Fibroblast of the aortic adventitia (primary cell): ENCODE data around the gene CD81. TPM values are rescaled to one million over a fixed set of nuclear protein-coding genes. Genes with fewer than 3 reads are reported as not detected.

Experiments
- DNase-seq: peaks from one replicate; pipeline ENCODE4 v3.0.0-alpha.2; 2010; ENCODE audit warnings: low read depth
- H3K4me3 ChIP-seq: 2 replicates; pipeline ENCODE4 v1.5.1; 2011; ENCODE audit warnings: low read depth, mild to moderate bottlenecking, control low read depth, low read length, moderate library complexity
- small RNA-seq: library from RNA; depleted of rRNA; stranded (forward); fragments of <200 nt; gene quantifications from one replicate; pipeline ENCODE3, GENCODE V24; 2012
- total RNA-seq: library from RNA; depleted of rRNA; stranded (reverse); fragments of >200 nt; gene quantifications from 2 replicates; pipeline ENCODE4 v1.2.3, GENCODE V29; 2012; ENCODE audit warnings: low replicate concordance
- TF ChIP-seq, protein P1 (sequence below): IDR thresholded peaks from 2 replicates; pipeline ENCODE4 v1.5.1; 2011; ENCODE audit warnings: mild to moderate bottlenecking, low read length, control low read depth, inconsistent platforms; ENCODE audit not compliant: insufficient read depth

CD81 gene
- total RNA-seq, 1 donor = 282 TPM

DNA sequence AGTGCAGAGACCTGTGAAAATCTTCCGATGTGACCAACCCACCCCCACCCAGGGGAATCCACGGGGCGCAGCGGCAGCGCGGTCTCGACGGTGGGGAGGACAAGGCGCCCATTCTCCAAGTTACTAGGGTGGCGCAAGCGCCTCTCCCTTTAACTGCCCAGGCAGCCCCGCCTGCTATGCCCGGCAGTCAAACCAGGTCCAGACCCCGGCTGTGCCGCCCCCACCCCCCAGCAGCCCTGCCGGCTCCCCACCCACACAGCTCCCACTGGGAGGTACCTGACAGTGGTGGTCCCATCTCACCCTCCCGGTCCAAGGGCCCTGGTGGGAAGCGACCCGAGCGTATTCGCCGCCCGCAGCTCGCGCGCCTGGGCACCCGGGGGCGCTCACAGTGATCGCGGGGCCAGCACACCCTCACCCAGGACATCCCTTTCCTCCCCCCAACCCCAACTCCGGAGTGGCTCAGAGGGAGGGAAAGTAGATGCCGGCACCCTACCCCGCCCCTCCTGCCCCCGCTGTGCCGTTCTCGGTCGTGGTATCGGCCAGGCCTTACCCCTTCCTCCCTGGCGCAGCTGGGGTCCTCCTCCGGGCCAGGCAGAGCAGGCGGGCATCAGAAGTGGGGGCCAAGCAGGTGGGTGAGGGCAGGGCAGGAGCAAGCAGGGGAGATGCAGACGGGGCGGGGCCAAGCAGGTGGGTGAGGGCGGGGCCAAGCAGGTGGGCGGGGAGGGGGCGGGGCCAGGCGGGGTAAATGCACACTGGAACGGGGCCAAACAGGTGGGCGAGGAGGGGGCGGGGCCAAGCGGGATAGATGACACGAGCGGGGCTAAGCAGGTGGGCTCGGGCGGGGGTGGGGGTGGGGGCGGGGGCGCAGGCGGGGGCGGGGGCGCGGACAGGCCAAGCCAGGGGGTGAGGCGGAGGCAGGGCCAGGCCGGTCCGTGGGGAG, 67.0 kb downstream of the CD81 start, which contains the start of gene TRPM5:
TRPM5 (minus strand) TSS at position 634 of the 940 bp plus-strand sequence. CDS start 21,478 bp downstream, outside the sequence.
- TF ChIP-seq, protein P1, sequence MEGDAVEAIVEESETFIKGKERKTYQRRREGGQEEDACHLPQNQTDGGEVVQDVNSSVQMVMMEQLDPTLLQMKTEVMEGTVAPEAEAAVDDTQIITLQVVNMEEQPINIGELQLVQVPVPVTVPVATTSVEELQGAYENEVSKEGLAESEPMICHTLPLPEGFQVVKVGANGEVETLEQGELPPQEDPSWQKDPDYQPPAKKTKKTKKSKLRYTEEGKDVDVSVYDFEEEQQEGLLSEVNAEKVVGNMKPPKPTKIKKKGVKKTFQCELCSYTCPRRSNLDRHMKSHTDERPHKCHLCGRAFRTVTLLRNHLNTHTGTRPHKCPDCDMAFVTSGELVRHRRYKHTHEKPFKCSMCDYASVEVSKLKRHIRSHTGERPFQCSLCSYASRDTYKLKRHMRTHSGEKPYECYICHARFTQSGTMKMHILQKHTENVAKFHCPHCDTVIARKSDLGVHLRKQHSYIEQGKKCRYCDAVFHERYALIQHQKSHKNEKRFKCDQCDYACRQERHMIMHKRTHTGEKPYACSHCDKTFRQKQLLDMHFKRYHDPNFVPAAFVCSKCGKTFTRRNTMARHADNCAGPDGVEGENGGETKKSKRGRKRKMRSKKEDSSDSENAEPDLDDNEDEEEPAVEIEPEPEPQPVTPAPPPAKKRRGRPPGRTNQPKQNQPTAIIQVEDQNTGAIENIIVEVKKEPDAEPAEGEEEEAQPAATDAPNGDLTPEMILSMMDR = no peak
- no peak within 1 kb of the TSS for H3K4me3 ChIP-seq
- no peak for DNase-seq

DNA sequence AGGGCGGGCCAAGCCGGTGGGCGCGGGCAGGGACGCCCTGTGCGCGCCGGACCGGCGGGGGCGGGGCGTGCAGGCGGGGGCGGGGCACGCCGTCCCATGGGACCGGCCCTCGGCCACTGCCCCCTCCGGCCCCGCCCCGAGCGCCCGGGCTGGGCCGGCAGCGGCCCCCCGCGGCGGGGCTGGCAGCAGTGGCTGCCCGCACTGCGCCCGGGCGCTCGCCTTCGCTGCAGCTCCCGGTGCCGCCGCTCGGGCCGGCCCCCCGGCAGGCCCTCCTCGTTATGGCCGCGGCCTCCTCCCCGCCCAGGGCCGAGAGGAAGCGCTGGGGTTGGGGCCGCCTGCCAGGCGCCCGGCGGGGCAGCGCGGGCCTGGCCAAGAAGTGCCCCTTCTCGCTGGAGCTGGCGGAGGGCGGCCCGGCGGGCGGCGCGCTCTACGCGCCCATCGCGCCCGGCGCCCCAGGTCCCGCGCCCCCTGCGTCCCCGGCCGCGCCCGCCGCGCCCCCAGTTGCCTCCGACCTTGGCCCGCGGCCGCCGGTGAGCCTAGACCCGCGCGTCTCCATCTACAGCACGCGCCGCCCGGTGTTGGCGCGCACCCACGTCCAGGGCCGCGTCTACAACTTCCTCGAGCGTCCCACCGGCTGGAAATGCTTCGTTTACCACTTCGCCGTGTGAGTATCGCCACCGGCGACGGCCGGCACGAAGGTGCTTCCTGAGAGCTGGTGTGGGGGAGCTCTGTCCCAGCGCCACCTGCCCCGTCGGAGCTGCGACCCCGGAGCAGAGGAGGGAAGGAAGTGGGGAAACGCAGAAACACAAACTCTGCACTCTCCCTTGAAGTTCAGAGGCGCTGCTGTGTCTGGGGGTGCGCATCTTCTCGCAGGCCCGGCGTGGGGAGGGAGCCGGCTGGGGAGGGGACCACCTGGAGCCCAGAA, 68.0 kb downstream of the CD81 start, which contains the start of gene KCNQ1:
KCNQ1 (plus strand) TSS at position 188 of the 925 bp plus-strand sequence; CDS start at position 279, 91 bp downstream.
- TF ChIP-seq, protein P1 = no peak
- H3K4me3 ChIP-seq = no peak within 1 kb of the TSS
- no peak for DNase-seq

DNA sequence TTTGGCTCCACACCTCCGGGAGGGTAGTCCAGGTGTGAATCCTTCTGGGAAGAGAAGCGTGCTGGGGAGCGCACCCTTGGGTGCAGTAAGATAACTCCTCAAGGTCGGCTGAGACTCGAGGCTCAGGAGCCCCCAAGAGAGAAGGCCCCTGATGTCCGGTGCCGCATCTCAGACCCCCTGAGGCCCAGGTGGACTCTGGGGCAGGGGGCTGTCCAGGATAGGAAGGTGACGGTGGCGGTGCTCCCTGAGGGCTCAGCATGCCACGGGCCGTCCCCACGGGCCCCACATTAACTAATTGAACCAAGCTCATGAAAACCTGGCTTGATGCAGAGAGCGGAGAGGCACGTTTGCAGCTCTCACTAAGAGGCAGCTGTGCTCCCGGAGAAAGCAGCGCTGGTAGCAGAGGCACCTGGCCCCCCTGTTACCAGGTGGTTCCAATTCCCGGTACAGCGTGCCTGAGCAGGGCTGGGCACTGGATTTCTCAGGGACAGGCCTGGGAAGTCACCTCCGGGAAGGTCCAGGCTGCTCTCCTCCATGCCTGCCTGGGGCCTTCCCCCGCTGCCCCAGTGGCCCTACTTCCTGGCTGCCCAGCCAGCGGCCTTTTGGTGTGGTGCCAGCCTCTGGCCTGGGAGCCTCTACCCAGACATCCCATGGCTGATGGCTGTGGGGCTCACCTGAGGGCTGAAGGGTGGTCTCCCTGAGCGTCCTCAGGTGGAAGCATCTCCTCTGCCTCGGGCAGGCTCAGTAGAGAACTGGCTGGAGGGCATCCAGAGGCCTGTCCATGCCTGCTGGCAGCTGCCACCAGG, 68.8 kb downstream of the CD81 start:
- no peak for DNase-seq
- H3K4me3 ChIP-seq = no peak overlapping the region
- TF ChIP-seq, protein P1 = no peak

DNA sequence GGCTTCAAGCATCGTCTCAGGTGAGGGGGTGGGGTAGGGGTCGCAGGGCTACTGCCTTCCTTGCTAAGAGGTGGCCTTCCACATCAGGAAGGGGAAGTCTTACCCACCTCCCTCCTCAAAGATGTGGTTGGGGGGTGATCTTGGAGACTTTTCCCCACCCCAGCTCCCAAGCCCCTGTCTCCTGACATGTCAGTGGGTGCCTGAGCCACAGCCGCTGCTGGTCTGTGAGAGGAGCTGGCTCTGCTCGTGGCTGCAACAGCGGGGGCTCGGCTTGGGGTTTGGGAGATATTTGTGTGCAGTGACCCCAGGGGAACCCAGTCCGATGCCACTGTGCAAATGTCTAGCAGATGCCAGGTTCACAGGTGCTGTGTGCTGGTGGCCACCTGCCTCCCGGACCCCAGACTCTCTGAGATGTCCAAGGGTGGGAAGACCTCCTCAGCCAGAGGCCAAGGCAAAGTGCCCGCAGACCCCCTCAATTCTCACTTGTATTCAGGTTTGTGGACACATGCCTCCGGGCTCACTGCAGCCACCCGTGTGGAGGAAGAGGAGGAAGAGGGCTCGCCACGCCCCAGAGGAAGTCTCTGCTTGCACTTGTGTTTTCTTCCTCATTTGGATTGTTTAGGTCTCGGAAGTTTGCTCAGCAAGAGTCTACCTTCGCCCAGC, 69.6 kb downstream of the CD81 start:
- DNase-seq = no peak
- no peak overlapping the region for H3K4me3 ChIP-seq
- TF ChIP-seq, protein P1 = no peak

Small RNA genes within 50 kb of the gene (small RNA-seq; reads per million reads assigned to genes)
- not detected for gene RF00019

Other genes with a start within 250 kb of the CD81 start
- gene IGF2, start 237.9 kb upstream of the CD81 start, total RNA-seq = 3.3 and 4.2 TPM in 2 replicates
- gene INS, start 216.1 kb upstream of the CD81 start, total RNA-seq = not detected in 2 replicates
- gene TH, start 205.5 kb upstream of the CD81 start, total RNA-seq = not detected in 2 replicates
- not detected in 2 replicates for gene ASCL2, start 106.7 kb upstream of the CD81 start, total RNA-seq
- gene C11orf21, start 75.4 kb upstream of the CD81 start, total RNA-seq = not detected in 2 replicates
- gene TSPAN32, start 75.3 kb upstream of the CD81 start, total RNA-seq = under 0.01 and 0.33 TPM in 2 replicates
- 19.6 and 31.5 TPM in 2 replicates for gene TSSC4, start 23.4 kb downstream of the CD81 start, total RNA-seq
- not detected in 2 replicates for gene TRPM5, start 67.2 kb downstream of the CD81 start, total RNA-seq
- not detected in 2 replicates for gene KCNQ1, start 67.7 kb downstream of the CD81 start, total RNA-seq